HG03159 (cell line): Measurements from ENCODE around the gene EFCAB10.
"Not testable (repeated sequence)": the region's sequence is repeated elsewhere in the genome, so short reads cannot be mapped to it uniquely, and the experiment has no call there.

Experiments
- ATAC-seq: cut with Tn5 transposase; IDR thresholded peaks from one replicate; pipeline ENCODE4 v1.9.1; 2021; ENCODE audit warnings: mild to moderate bottlenecking, moderate library complexity; ENCODE audit not compliant: unreplicated experiment

EFCAB10 gene

GRCh38 chr7:105599551-105599950 lies 18.3 kb upstream of the EFCAB10 start:
- no peak for ATAC-seq

DNA sequence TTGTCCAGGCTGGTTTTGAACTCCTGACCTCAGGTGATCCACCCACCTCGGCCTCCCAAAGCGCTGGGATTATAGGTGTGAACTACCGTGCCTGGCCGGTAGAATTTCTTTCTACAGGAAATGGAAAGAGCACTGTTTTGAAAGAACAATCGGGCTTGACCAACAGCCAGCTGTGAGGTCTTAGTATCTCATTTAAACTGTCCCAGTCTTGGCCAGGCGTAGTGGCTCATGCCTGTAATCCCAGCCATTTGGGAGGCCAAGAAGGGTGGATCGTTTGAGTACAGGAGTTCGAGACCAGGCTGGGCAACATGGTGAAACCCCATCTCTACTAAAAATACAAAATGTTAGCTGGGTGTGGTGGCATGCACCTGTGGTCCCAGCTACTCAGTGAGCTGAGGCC lies 17.8 kb upstream of the EFCAB10 start:
- not testable (repeated sequence) for ATAC-seq

DNA sequence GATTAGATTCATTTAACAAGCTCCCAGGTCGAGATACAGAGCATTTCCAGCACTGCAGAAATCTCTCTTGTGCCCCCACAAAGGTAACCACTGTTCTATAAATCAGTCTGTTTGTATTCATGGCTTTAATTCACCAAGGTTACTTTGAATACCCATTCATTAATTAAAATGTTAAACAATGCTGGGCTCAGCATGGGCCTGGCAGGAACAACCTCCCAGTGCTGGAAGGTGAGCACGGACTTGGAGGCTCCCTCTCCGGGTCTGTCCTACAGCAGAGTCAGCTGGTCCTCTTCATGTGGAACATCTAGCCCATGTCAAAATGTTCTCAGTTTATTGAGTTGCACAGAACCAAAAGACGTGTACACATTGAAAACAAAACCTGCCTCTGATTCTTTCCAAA lies 15.6 kb upstream of the EFCAB10 start:
- ATAC-seq = no peak

DNA sequence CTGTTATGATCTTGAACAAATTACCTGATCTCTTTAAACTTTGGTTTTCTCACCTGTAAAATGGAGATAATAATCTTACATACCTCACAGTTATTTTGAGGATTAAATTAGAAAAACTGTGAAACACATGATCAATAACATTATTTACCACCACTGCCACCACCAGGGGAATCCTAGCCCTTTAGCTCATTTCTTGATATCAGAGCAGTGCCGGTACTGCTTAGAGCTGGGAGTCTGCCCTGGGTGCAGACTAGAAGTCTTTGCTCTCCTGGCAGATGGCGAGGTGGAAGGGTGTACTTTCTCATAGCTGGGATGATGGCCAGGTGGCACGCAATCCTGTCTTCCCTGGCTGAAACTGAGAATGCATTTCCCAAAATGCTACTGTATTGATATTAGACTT lies 12.7 kb upstream of the EFCAB10 start:
- no peak for ATAC-seq

GRCh38 chr7:105591522-105591921 lies 10.2 kb upstream of the EFCAB10 start:
- no peak for ATAC-seq

GRCh38 chr7:105590793-105591192 lies 9.5 kb upstream of the EFCAB10 start:
- ATAC-seq = no peak

DNA sequence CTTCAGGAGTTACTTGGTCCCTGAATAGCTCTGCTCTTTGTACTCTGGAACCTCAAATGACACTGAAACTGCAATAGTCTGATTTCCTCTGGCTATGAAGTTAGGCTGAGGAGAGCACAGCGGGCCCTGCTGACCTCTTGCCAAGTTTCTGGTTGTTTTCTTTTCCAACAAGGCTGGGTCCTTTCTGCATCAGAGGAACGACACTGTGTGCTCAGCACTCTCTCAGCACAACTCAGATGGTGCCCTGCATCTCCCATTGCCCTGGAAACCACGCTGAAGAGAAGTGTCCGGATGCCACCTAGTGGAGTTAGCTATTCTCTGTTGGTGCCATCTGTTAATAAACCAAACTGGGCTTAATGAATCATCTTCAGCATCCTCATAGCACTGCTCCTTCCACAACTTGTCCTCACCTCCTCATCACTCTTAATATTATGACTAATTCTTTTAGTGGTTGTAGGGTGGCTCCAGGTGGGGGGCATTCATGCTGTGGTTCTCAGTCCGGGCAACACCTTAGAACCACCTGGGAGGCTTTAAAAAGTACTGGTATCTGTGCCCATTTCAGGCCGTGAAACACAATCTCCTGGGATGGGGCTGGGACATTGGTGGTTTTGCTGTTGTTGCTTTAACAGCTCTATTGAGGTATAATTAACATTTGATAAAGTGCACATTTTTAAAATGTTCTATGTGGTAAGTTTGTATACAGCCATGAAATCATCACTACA lies 8.2 kb upstream of the EFCAB10 start:
- peak; percentile 76 for ATAC-seq

GRCh38 chr7:105587909-105588635 lies 6.8 kb upstream of the EFCAB10 start:
- no peak for ATAC-seq

DNA sequence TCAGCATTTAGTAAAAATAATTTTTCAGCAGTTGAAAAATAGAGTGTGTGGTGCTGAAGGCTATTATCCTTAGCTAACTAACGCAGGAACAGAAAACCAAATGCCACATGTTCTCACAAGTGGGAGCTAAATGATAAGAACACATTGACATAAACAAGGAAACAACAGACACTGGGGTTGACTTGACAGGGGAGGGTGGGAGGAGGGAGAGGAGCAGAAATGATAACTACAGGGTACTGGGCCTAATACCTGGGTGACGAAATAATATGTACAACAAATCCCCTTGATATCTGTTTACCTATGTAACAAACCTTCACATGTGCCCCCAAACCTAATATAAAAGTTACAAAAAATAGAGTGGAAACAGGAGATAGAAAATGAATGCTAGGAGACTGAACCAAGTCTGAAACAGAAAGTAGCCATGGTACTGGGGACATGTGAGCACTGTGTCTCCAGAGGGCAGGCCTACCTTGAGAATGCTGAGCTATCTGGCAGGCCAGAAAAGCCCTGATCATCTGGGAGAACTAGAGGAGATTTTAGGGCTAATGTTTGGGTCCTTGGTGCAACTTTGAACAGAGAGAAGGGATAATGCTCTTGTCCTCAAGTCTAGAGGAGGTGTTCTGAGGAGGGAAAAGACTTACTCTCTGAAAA lies 4.7 kb upstream of the EFCAB10 start:
- ATAC-seq = no peak

GRCh38 chr7:105584165-105584564 lies 2.9 kb upstream of the EFCAB10 start:
- no peak for ATAC-seq

GRCh38 chr7:105583061-105583460 lies 1.8 kb upstream of the EFCAB10 start:
- no peak for ATAC-seq

- ATAC-seq = no peak
Observed at GRCh38 chr7:105580022-105580740, 1.1 kb downstream of the EFCAB10 start.

GRCh38 chr7:105578496-105578895 lies 2.8 kb downstream of the EFCAB10 start:
- no peak for ATAC-seq

DNA sequence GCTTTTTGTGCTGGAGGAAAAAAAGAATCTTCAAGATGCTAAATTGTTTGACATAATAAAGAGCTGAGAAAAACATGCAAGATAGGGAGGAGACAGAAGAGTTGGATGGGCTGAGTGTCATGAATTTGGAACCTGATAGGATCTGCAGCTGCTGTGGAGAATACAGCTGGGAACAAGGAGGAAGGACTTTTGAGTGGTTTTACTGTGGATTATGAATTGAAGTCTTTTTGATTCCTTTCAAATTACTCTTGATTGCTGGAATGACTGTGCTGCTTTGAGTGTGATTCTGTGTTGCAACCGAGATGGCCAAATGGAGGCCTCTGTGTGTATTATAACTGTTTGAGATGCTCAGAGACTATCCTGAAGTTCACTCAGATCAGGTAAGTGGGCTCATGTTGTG lies 4.0 kb downstream of the EFCAB10 start:
- ATAC-seq = no peak

- ATAC-seq = no peak
Observed at GRCh38 chr7:105571891-105572290, 9.4 kb downstream of the EFCAB10 start.

DNA sequence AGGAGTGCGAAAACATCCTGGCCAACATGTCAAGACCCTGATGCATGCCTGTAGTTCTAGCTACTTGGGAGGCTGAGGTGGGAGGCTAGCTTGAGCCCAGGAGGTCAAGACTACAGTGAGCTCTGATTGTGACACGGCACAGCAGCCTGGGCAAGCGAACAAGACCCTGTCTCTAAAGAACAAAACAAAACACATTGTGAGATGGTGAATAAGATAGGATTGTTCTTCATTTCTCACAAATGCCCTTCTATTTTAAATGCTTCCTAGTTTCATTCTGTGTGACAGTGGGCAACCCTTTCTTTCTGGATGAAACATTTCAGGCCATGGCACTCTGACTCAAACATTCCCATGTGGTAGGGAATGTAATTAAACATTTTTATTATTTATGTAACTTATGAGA lies 13.5 kb downstream of the EFCAB10 start:
- ATAC-seq = no peak

DNA sequence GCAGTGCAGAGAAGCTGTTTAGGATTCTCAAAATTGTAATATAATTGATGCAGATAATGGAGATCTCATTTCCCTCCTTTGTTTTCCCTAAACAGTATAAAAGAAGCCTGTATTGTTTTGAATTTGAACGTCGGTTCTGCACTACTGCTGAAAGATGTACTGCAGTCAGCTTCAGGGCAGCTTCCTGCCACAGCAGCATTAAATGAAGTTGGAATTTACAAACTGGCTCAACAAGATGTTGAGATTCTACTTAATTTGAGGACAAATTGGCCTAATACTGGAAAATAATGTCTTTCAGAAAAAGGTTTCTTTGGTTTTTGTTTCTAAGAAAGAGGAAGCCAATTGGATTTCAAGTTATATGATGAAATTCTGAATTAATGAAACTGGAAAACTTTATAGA lies 14.3 kb downstream of the EFCAB10 start:
- no peak for ATAC-seq

DNA sequence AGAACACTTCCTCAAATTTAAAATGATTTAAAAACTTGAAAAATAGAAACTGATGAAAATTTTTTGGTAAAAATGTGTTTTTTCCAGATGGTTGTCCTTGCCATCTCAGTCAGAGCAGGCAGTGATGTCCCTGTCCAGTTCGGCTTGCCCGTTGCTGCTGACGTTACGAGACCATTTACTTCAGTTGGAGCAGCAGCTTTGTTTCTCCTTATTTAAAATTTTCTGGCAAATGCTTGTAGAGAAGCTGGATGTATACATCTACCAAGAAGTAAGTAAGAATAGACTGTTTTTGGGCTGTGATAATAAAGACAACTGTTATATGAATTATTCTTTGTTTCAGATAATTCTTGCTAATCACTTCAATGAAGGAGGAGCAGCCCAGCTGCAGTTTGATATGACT lies 16.1 kb downstream of the EFCAB10 start:
- ATAC-seq = no peak

DNA sequence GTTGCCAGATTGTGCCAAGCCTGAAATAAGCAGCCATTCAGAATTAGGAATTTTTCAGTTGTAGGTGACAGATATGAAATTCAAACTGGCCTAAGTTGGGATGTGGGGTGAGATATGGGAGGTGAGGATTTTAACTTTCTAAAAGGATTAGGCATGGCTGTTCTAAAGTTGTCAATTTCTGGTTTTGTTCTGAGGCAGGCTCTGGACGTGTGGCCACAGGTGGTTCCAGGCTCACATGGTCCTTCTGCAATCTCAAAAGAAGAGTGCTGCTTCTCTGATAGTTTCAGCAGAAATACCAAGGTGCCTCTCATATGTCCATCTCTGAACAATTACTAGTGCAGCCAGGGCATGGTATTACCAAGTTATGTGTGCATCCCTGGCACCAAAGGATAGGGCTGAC lies 21.4 kb downstream of the EFCAB10 start:
- no peak for ATAC-seq

DNA sequence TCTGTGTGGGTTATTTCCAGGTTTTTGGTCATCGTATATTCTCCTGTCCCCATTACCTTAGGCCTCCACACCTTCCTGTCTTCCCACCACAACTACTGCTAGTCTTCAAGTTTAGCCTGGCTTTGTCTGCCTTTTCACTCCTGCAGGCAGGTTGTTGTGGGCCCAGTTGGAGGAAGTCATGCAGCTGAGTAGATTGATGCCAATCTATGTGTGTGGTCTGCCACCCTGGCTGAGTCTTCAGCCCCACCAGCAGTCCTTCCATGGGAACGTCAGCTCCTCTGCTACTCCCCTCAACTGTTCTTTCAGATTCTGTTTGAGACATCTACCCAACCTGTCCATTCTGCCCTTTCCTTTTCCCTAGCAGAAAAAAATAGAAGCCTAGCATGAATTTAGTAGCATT lies 43.0 kb downstream of the EFCAB10 start:
- no peak for ATAC-seq

DNA sequence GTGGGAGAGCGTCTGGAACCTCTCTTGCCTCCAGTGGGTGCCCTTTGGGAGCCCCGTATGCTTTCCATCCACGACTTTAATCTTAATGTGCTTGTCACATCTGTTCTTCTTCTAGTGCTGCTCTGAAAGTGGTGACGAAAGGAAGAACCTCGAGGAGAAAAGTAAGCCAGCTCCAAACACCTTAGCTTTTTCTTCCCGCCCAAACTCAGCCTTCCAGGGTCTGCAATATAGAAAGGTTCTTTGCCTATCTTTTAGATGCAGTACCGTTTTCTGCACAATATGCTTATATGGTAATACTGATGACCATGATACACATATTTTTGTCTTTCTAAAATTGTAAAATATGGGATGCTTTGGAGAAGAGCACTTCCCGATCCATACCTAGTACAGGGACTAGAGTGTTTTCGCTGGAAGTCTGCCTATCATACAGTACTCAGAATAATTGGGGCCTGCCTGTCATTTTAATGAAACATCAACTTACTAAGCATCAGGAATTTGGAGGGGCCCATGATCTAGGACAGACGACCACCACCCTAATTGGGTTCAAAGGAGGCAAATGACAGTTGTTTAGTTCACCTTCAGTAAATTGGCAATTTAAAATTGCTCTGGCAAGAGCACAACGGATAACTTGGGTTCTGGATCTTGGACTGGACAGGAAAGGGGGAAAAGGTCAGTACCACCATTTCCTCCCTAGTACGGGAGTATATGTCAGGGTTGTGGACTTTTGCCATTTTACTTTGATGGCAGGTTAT lies 48.4 kb downstream of the EFCAB10 start:
- ATAC-seq = no peak
